Stimulated activated CD8-positive, alpha-beta memory T cell treated with anti-CD3 and anti-CD28 coated beads, Interleukin-7, amount 100 ng/mL, for 4 hours (primary cell): ENCODE measurements around the gene ACVR2B.

Source experiments
- DNase-seq, 2 donors: peaks; one replicate each; pipeline ENCODE4 v3.0.0-alpha.2; 2020; ENCODE audit warnings: low read depth in 2 of 2

ACVR2B gene

DNA sequence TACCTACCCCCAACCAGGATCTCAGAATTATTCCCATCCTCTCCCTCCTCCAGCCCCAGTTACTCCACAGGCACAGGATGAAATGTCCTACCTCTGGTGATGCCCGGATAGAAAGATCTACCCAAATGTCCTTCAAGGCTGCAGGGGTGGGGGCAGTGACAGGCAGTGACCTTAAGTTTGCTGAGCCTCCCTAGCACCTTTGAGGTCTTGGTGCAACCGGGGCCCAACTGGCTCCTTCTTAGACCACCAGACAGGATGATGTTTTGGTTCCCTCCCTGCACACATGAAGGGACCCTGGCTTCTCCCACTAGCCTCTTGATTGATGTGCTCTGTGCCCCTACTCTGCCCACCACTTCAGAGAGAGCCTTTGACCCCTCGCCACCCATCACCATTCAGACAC, 78.8 kb downstream of the ACVR2B start:
- DNase-seq: no peak

- no peak for DNase-seq
These were observed 79.7 kb downstream of the ACVR2B start for GRCh38 chr3:38533285-38533976.

- no peak for DNase-seq
These were observed 80.5 kb downstream of the ACVR2B start for GRCh38 chr3:38534180-38534579.

GRCh38 chr3:38534604-38535003, 80.9 kb downstream of the ACVR2B start:
- DNase-seq: no peak

- DNase-seq: no peak
These were observed 83.0 kb downstream of the ACVR2B start for GRCh38 chr3:38536671-38537070.

- DNase-seq: no peak
These were observed 85.2 kb downstream of the ACVR2B start for GRCh38 chr3:38538773-38539353.

GRCh38 chr3:38541806-38542205, 88.1 kb downstream of the ACVR2B start:
- no peak for DNase-seq
